Dermis microvascular lymphatic vessel endothelial cell (primary cell): ENCODE data around the gene ATG5. TPM values are rescaled to one million over a fixed set of nuclear protein-coding genes. Genes with fewer than 3 reads are reported as not detected.
"Not testable (repeated sequence)": the region's sequence is repeated elsewhere in the genome, so short reads cannot be mapped to it uniquely, and the experiment has no call there.

Source experiments
- DNase-seq, 2 donors: peaks; one replicate each; pipeline versions ENCODE4 v3.0.0 to v3.0.0-alpha.2; 2010; ENCODE audit warnings: low read depth in 2 of 2
- total RNA-seq: library from RNA; depleted of rRNA; stranded (reverse); fragments of >200 nt; gene quantifications from 2 replicates; pipeline ENCODE4 v1.2.1, GENCODE V29; 2014

ATG5 gene
- total RNA-seq, 1 donor from 2014 or later, result 49.9 TPM

GRCh38 chr6:106257195-106257594 lies 68.4 kb downstream of the ATG5 start:
- no peak for DNase-seq

GRCh38 chr6:106256201-106256968 lies 69.2 kb downstream of the ATG5 start:
- DNase-seq, result no peak

GRCh38 chr6:106255306-106255705 lies 70.3 kb downstream of the ATG5 start:
- DNase-seq, result no peak

GRCh38 chr6:106254636-106255035 lies 70.9 kb downstream of the ATG5 start:
- peak in 1 of 2 donors; percentile 5 for DNase-seq

GRCh38 chr6:106253731-106254130 lies 71.8 kb downstream of the ATG5 start:
- no peak for DNase-seq

GRCh38 chr6:106253172-106253571 lies 72.4 kb downstream of the ATG5 start:
- peak in 1 of 2 donors; percentile 46 for DNase-seq

- DNase-seq, result no peak
Measured at GRCh38 chr6:106252687-106253086, 72.9 kb downstream of the ATG5 start.

GRCh38 chr6:106251531-106252255 lies 73.9 kb downstream of the ATG5 start:
- DNase-seq, result not testable (repeated sequence)

GRCh38 chr6:106250953-106251352 lies 74.6 kb downstream of the ATG5 start:
- DNase-seq, result no peak

GRCh38 chr6:106249658-106250057 lies 75.9 kb downstream of the ATG5 start:
- no peak for DNase-seq

- no peak for DNase-seq
Measured at GRCh38 chr6:106247733-106248132, 77.8 kb downstream of the ATG5 start.

- no peak for DNase-seq
Measured at GRCh38 chr6:106247293-106247692, 78.3 kb downstream of the ATG5 start.

- DNase-seq, result no peak
Measured at GRCh38 chr6:106244931-106245330, 80.6 kb downstream of the ATG5 start.

- no peak for DNase-seq
Measured at GRCh38 chr6:106244521-106244920, 81.0 kb downstream of the ATG5 start.

- no peak for DNase-seq
Measured at GRCh38 chr6:106243261-106243660, 82.3 kb downstream of the ATG5 start.

GRCh38 chr6:106241498-106241897 lies 84.1 kb downstream of the ATG5 start:
- DNase-seq, result no peak

GRCh38 chr6:106237286-106237685 lies 88.3 kb downstream of the ATG5 start:
- no peak for DNase-seq

GRCh38 chr6:106229876-106230445 lies 95.6 kb downstream of the ATG5 start:
- not testable (repeated sequence) for DNase-seq

GRCh38 chr6:106227612-106228507 lies 97.7 kb downstream of the ATG5 start:
- no peak for DNase-seq

- DNase-seq, result no peak
Measured at GRCh38 chr6:106226676-106227075, 98.9 kb downstream of the ATG5 start.

- no peak for DNase-seq
Measured at GRCh38 chr6:106225581-106225980, 100.0 kb downstream of the ATG5 start.
